Hepatocyte (in vitro differentiated cells): ENCODE results near the gene PAXIP1.

Experiments
- CTCF ChIP-seq: fragments of 200-600 bp; sonication (generic); IDR thresholded peaks from 2 replicates; pipeline ENCODE4 v1.5.1; 2016; ENCODE audit warnings: antibody characterized with exemption, mild to moderate bottlenecking; ENCODE audit not compliant: poor library complexity
- EZH2phosphoT487 ChIP-seq: fragments of 200-600 bp; sonication (generic); IDR thresholded peaks from one replicate; pipeline ENCODE4 v1.6.1; 2018; ENCODE audit warnings: antibody characterized with exemption, mild to moderate bottlenecking, low read depth, moderate library complexity; ENCODE audit not compliant: unreplicated experiment, severe bottlenecking

- TF ChIP-seq CTCF (no peak), EZH2phosphoT487 (no peak)
These were observed 30.1 kb upstream of the PAXIP1 start for GRCh38 chr7:155032978-155033377.
